GM12875 (cell line): ENCODE measurements around the gene COL8A2.

Source experiments
- H3K4me3 ChIP-seq: one replicate; pipeline ENCODE4 v1.5.1; 2011; ENCODE audit warnings: low read depth, low read length, control low read depth
- CTCF ChIP-seq: IDR thresholded peaks from 2 replicates; pipeline ENCODE4 v1.5.1; 2011; ENCODE audit warnings: low read depth, mild to moderate bottlenecking, control low read depth, inconsistent platforms, low read length, moderate library complexity, borderline replicate concordance; ENCODE audit not compliant: insufficient read depth

COL8A2 gene

GRCh38 chr1:36125129-36125991, at the start of gene COL8A2:
Gene COL8A2 (minus strand): TSS chr1:36125222. CDS start chr1:36100242, 24,980 bp downstream.
- peak within 1 kb of the TSS; percentile 2 for H3K4me3 ChIP-seq
- TF ChIP-seq CTCF: no peak

DNA sequence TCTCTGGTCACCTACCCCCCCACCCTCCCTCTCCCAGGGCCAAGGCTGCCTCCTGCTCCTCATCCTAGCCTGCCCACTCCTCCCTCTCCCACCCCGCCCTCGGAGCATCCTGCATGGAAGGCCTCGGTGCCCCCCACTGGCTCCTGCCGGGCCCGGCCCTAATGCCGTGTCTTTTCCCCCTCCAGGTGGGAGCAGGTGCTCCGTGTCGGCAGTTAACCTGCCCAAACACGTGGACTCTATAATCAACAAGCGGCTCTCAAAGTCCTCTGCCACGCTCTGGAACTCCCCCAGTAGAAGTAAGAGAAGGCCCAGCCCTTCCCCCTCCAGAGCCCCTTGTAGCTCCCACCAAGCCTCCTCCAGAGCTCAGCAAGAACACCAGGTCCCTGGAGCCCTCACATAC, 49.7 kb upstream of the COL8A2 start:
- TF ChIP-seq CTCF: no peak
- H3K4me3 ChIP-seq: no peak overlapping the region

- no peak for TF ChIP-seq CTCF
- H3K4me3 ChIP-seq: no peak overlapping the region
Observed at GRCh38 chr1:36172983-36173382, 48.0 kb upstream of the COL8A2 start.

DNA sequence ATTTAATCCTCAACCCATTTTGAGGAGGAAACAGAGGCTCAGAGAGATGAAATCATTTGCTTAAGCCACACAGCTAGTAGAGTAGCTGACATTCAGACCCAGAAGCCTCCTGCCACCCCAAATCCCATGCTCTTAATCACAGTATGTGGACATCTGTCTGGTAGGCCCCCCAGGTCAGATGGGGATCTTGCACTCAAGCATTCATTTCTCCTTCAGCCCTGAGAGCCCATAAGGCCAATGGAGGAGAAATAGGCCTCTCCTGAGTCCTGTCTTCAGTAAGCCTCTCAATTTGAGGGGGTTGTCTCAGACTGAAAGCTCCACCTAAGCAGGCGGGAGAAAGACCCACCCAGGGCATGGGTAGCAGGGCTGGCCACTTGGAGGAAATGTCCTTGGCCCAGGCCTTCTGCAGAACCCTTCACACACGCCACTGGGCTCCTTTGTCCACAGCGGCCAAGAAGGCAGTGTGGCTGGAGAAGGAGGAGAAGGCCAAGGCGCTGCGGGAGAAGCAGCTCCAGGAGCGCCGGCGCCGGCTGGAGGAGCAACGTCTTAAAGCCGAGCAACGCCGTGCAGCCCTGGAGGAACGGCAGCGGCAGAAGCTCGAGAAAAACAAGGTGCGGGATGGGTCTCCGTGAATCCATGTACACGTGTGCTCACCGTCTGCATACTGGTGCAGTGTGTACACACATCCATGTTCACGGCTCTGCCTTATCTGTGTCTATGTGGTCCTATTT, 47.2 kb upstream of the COL8A2 start:
- H3K4me3 ChIP-seq: no peak overlapping the region
- TF ChIP-seq CTCF: no peak

DNA sequence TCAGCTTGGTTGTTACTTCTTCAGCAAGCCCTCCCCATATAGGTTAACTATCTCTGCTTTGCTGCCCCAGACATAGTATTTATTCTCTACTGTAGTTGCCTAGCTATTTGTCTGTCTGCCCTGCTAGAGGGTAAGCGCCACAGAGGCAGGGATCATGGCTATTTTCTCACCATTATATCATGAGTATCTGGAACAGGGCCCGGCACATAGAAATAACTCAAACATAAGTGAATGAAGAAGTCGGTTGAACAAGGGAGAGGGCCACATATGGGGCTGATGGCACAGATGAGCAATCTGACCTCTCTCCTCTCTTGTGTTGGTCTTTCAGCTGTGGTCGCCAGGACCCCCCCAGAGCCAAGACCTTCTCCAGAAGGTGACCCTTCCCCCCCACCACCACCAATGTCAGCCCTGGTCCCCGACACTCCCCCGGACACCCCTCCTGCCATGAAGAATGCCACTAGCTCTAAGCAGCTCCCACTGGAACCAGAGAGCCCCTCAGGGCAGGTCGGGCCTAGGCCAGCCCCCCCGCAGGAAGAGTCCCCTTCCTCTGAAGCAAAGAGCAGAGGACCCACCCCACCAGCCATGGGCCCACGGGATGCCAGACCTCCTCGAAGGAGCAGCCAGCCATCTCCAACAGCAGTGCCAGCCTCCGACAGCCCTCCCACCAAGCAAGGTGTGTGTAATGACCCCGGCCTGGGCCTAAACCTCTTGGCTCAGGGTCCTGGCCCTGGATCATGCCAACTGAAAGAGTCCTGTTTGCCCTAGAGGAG, 45.8 kb upstream of the COL8A2 start:
- no peak for TF ChIP-seq CTCF
- no peak overlapping the region for H3K4me3 ChIP-seq

DNA sequence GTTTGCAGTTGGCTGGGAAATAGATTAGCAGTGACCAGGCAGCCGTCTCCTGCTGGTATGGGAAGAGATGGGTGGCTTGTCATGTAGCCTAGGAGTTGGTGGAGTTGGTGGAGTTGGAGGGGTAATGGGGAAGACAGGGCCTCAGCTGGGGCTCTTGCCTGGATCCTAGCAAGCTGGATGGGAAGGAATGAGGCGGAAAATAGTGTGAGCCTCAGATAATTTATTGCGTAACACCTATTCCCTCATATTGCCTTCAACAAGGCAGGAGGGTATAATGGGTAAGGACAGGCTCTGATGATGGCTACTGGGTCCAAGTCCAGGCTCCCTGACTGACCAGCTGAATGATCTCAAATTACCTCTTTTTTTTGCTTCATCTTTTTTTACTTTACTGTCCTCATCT, 43.5 kb upstream of the COL8A2 start:
- H3K4me3 ChIP-seq: no peak overlapping the region
- TF ChIP-seq CTCF: no peak
